G401 (cell line): ENCODE data around the gene TRMT61B. TPM values are rescaled to one million over a fixed set of nuclear protein-coding genes. Genes with fewer than 3 reads are reported as not detected.

Experiments used
- total RNA-seq: library from RNA; depleted of rRNA; stranded (reverse); fragments of >200 nt; shearing (Covaris generic); gene quantifications from 2 replicates; pipeline ENCODE4 v1.2.3, GENCODE V29; 2014; rRNA removed

The TRMT61B gene
- total RNA-seq, 1 experiment from 2014 or later, result 46.1 TPM

Other genes starting within 250 kb of the TRMT61B start
- gene PPP1CB, start 118.5 kb downstream of the TRMT61B start, total RNA-seq, result 103 and 141 TPM in 2 replicates
- 0.17 and 1.7 TPM in 2 replicates for gene SPDYA, start 59.5 kb downstream of the TRMT61B start, total RNA-seq
- gene WDR43, start 24.4 kb upstream of the TRMT61B start, total RNA-seq, result 103 and 171 TPM in 2 replicates
- 2.7 and 3.2 TPM in 2 replicates for gene TOGARAM2, start 111.0 kb upstream of the TRMT61B start, total RNA-seq
- gene PCARE, start 204.2 kb upstream of the TRMT61B start, total RNA-seq, result not detected in 2 replicates
- gene CLIP4, start 245.1 kb upstream of the TRMT61B start, total RNA-seq, result 1.2 and 6.2 TPM in 2 replicates